ENCODE data around the gene NGRN.
"Not testable (repeated sequence)": the region's sequence is repeated elsewhere in the genome, so short reads cannot be mapped to it uniquely, and the experiment has no call there.

The NGRN gene

GRCh38 chr15:90271459-90272166 lies 6.1 kb downstream of the NGRN start:
- Histone ChIP-seq H2AFZ (ENCODE audit: low read length) (no peak overlapping the region), H3K9me2 (ENCODE audit: low read depth, low read length) (no peaks in the 10 kb centered on the region), H3K27me3 (ENCODE audit: insufficient read depth, low read length) (no peaks in the 10 kb centered on the region), H3K36me3 (ENCODE audit: insufficient read depth, low read length) (peaks cover 61% of the 10 kb centered on the region), H3K9me3 (ENCODE audit: low read length) (no peaks in the 10 kb centered on the region), H3F3A (ENCODE audit: insufficient read depth, low read length) (no peaks in the 10 kb centered on the region), H4K20me1 (ENCODE audit: insufficient read depth, low read length) (no peaks in the 10 kb centered on the region), H3K27ac (ENCODE audit: low read depth, low read length, poor library complexity, severe bottlenecking) (no peak overlapping the region), H3K79me2 (ENCODE audit: insufficient read depth, low read length) (peaks cover 27% of the 10 kb centered on the region), H3K9ac (ENCODE audit: low read length) (no peak overlapping the region), H3K4me3 (ENCODE audit: low read depth, low read length, poor library complexity, severe bottlenecking) (no peak overlapping the region), H3K4me2 (ENCODE audit: low read length) (no peak overlapping the region), H3K4me1 (ENCODE audit: insufficient read depth, low read length, severe bottlenecking) (peaks cover 19% of the 10 kb centered on the region)
- no peak for TF ChIP-seq CTCF (IDR thresholded peaks at IDR 0.05; ENCODE audit: low read length)
- no peak for TF ChIP-seq EZH2 (IDR thresholded peaks at IDR 0.05; ENCODE audit: borderline replicate concordance, low read length)

GRCh38 chr15:90278467-90278866 lies 13.0 kb downstream of the NGRN start:
- H3K9me2 ChIP-seq (ENCODE audit: low read depth, low read length); H3K27ac ChIP-seq (ENCODE audit: low read depth, low read length, poor library complexity, severe bottlenecking); H3K4me3 ChIP-seq (ENCODE audit: low read depth, low read length, poor library complexity, severe bottlenecking); H3K27me3 ChIP-seq (ENCODE audit: insufficient read depth, low read length); H3K79me2 ChIP-seq (ENCODE audit: insufficient read depth, low read length); H3K4me2 ChIP-seq (ENCODE audit: low read length); H3K36me3 ChIP-seq (ENCODE audit: insufficient read depth, low read length); H3F3A ChIP-seq (ENCODE audit: insufficient read depth, low read length); H4K20me1 ChIP-seq (ENCODE audit: insufficient read depth, low read length); H3K9me3 ChIP-seq (ENCODE audit: low read length); H3K9ac ChIP-seq (ENCODE audit: low read length); H2AFZ ChIP-seq (ENCODE audit: low read length): not testable (repeated sequence)
- H3K4me1 ChIP-seq (ENCODE audit: insufficient read depth, low read length, severe bottlenecking) = peaks cover 23% of the 10 kb centered on the region

GRCh38 chr15:90280743-90281142 lies 15.3 kb downstream of the NGRN start:
- H3K36me3 ChIP-seq (ENCODE audit: insufficient read depth, low read length); H3K9me2 ChIP-seq (ENCODE audit: low read depth, low read length); H3K79me2 ChIP-seq (ENCODE audit: insufficient read depth, low read length); H3K27ac ChIP-seq (ENCODE audit: low read depth, low read length, poor library complexity, severe bottlenecking); H3K4me2 ChIP-seq (ENCODE audit: low read length); H3K4me3 ChIP-seq (ENCODE audit: low read depth, low read length, poor library complexity, severe bottlenecking); H3K9ac ChIP-seq (ENCODE audit: low read length); H4K20me1 ChIP-seq (ENCODE audit: insufficient read depth, low read length); H3K9me3 ChIP-seq (ENCODE audit: low read length); H3K27me3 ChIP-seq (ENCODE audit: insufficient read depth, low read length); H2AFZ ChIP-seq (ENCODE audit: low read length); H3F3A ChIP-seq (ENCODE audit: insufficient read depth, low read length): not testable (repeated sequence)
- H3K4me1 ChIP-seq (ENCODE audit: insufficient read depth, low read length, severe bottlenecking) = peaks cover 23% of the 10 kb centered on the region

- not testable (repeated sequence) for H3K9me2 ChIP-seq (ENCODE audit: low read depth, low read length); H3K79me2 ChIP-seq (ENCODE audit: insufficient read depth, low read length); H3K9me3 ChIP-seq (ENCODE audit: low read length); H3F3A ChIP-seq (ENCODE audit: insufficient read depth, low read length); H4K20me1 ChIP-seq (ENCODE audit: insufficient read depth, low read length); H3K4me3 ChIP-seq (ENCODE audit: low read depth, low read length, poor library complexity, severe bottlenecking); H3K4me2 ChIP-seq (ENCODE audit: low read length); H3K36me3 ChIP-seq (ENCODE audit: insufficient read depth, low read length); H3K9ac ChIP-seq (ENCODE audit: low read length); H2AFZ ChIP-seq (ENCODE audit: low read length); H3K27me3 ChIP-seq (ENCODE audit: insufficient read depth, low read length)
- Histone ChIP-seq H3K4me1 (ENCODE audit: insufficient read depth, low read length, severe bottlenecking) (peaks cover 23% of the 10 kb centered on the region), H3K27ac (ENCODE audit: low read depth, low read length, poor library complexity, severe bottlenecking) (peak overlapping the region; percentile 55)
These were observed 16.2 kb downstream of the NGRN start for GRCh38 chr15:90281637-90282036.

Measured in OCI-LY1 (cell line).